HG03060 (cell line): ENCODE data around the gene NUP210.

Source experiments
- ATAC-seq: cut with Tn5 transposase; IDR thresholded peaks from one replicate; pipeline ENCODE4 v1.9.1; 2021; ENCODE audit warnings: low read depth, moderate number of reproducible peaks; ENCODE audit not compliant: unreplicated experiment

The NUP210 gene

GRCh38 chr3:13299531-13300155 is 120.5 kb downstream of the NUP210 start:
- no peak for ATAC-seq

- ATAC-seq = no peak
Measured at GRCh38 chr3:13296662-13297061, 123.5 kb downstream of the NUP210 start.

GRCh38 chr3:13294442-13295351 is 125.4 kb downstream of the NUP210 start:
- no peak for ATAC-seq

- ATAC-seq = no peak
Measured at GRCh38 chr3:13292375-13292774, 127.7 kb downstream of the NUP210 start.

- ATAC-seq = no peak
Measured at GRCh38 chr3:13290941-13291340, 129.2 kb downstream of the NUP210 start.

GRCh38 chr3:13289771-13290285 is 130.3 kb downstream of the NUP210 start:
- no peak for ATAC-seq

GRCh38 chr3:13288732-13289718 is 131.1 kb downstream of the NUP210 start:
- ATAC-seq = no peak

- no peak for ATAC-seq
Measured at GRCh38 chr3:13287833-13288232, 132.3 kb downstream of the NUP210 start.

GRCh38 chr3:13286873-13287272 is 133.2 kb downstream of the NUP210 start:
- ATAC-seq = no peak

- ATAC-seq = no peak
Measured at GRCh38 chr3:13285007-13285567, 135.0 kb downstream of the NUP210 start.

GRCh38 chr3:13283877-13284264 is 136.3 kb downstream of the NUP210 start:
- ATAC-seq = no peak

GRCh38 chr3:13282986-13283876 is 136.9 kb downstream of the NUP210 start:
- ATAC-seq = no peak

- ATAC-seq = no peak
Measured at GRCh38 chr3:13282358-13282985, 137.7 kb downstream of the NUP210 start.

- ATAC-seq = no peak
Measured at GRCh38 chr3:13281507-13282357, 138.4 kb downstream of the NUP210 start.

GRCh38 chr3:13280811-13281506 is 139.2 kb downstream of the NUP210 start:
- ATAC-seq = no peak

GRCh38 chr3:13280122-13280790 is 139.9 kb downstream of the NUP210 start:
- no peak for ATAC-seq

GRCh38 chr3:13279532-13279910 is 140.6 kb downstream of the NUP210 start:
- no peak for ATAC-seq
